H1 (cell line): ENCODE measurements around the gene CDHR5. TPM values are rescaled to one million over a fixed set of nuclear protein-coding genes. Genes with fewer than 3 reads are reported as not detected.

ENCODE experiments used
- CTCF ChIA-PET: fragments of 300-600 bp; sonication (Branson Sonifier 250); formaldehyde crosslinking; loops from one replicate; lab custom pipeline; 2021; ENCODE audit not compliant: partially characterized antibody; lab: Charles Lee
- POLR2A ChIA-PET: fragments of 300-600 bp; sonication (Branson Sonifier 250); formaldehyde crosslinking; loops from one replicate; lab custom pipeline; 2021; ENCODE audit warnings: inconsistent platforms; ENCODE audit not compliant: partially characterized antibody; lab: Charles Lee
- DNase-seq, 2 experiments: peaks; one replicate each; pipeline versions ENCODE4 v3.0.0 to v3.0.0-alpha.2; 2010 to 2022; ENCODE audit warnings: low spot score in 2 of 2, low read depth in 1 of 2, mixed read lengths in 1 of 2
- FAIRE-seq: peaks from 2 replicates; lab custom pipeline; 2011; peaks lifted over from hg19 to GRCh38; lab: Jason Lieb, UNC
- H2AFZ ChIP-seq: 2 replicates; pipeline ENCODE4 v1.8.1; 2012; ENCODE audit warnings: low read length, inconsistent platforms
- H2AK5ac ChIP-seq: 2 replicates; pipeline ENCODE4 v1.6.1; 2013; ENCODE audit warnings: low read depth, low read length
- H2BK120ac ChIP-seq: replicated peaks from 2 replicates; pipeline ENCODE3; 2013; ENCODE audit warnings: low read depth, low read length, inconsistent platforms
- H2BK12ac ChIP-seq: 2 replicates; pipeline ENCODE4 v1.6.1; 2013; ENCODE audit warnings: low read depth, low read length
- H2BK15ac ChIP-seq: 2 replicates; pipeline ENCODE4 v1.6.1; 2013; ENCODE audit warnings: low read length
- H2BK20ac ChIP-seq: 2 replicates; pipeline ENCODE4 v1.6.1; 2013; ENCODE audit warnings: low read length
- H2BK5ac ChIP-seq: 2 replicates; pipeline ENCODE4 v1.6.1; 2013; ENCODE audit warnings: low read depth, low read length
- H3K14ac ChIP-seq: 2 replicates; pipeline ENCODE4 v1.6.1; 2013; ENCODE audit warnings: inconsistent platforms; ENCODE audit not compliant: insufficient read length
- H3K18ac ChIP-seq: 2 replicates; pipeline ENCODE4 v1.6.1; 2013; ENCODE audit warnings: low read length; ENCODE audit errors: extremely low read depth
- H3K23ac ChIP-seq: 2 replicates; pipeline ENCODE4 v1.6.1; 2013; ENCODE audit warnings: inconsistent platforms; ENCODE audit not compliant: insufficient read length
- H3K23me2 ChIP-seq: 2 replicates; pipeline ENCODE4 v1.6.1; 2013; ENCODE audit warnings: low read depth, low read length
- H3K27ac ChIP-seq: 2 replicates; pipeline ENCODE4 v1.6.1; 2011; ENCODE audit warnings: low read depth, low read length, inconsistent platforms
- H3K27me3 ChIP-seq, 4 experiments: replicated peaks in 1 of 4; 1 replicate in 1 of 4; 2 replicates in 3 of 4; pipeline versions ENCODE4 v1.6.1 to v1.8.1; 2011 to 2013; ENCODE audit warnings: low read length in 3 of 4, mild to moderate bottlenecking in 3 of 4, inconsistent platforms in 2 of 4, mixed read lengths in 2 of 4, moderate library complexity in 1 of 4; ENCODE audit not compliant: control insufficient read depth in 3 of 4, insufficient read depth in 3 of 4; ENCODE audit errors: extremely low read depth in 1 of 4
- H3K36me3 ChIP-seq, 4 experiments: 2 replicates each; pipeline versions ENCODE4 v1.6.1 to v1.8.1; 2011 to 2013; ENCODE audit warnings: mild to moderate bottlenecking in 4 of 4, low read length in 3 of 4, moderate library complexity in 2 of 4, control low read depth in 1 of 4, inconsistent platforms in 1 of 4; ENCODE audit not compliant: insufficient read depth in 4 of 4, control insufficient read depth in 2 of 4
- H3K4ac ChIP-seq: replicated peaks from 2 replicates; pipeline ENCODE3; 2013; ENCODE audit warnings: low read length, low read depth, mixed read lengths, inconsistent platforms; ENCODE audit not compliant: insufficient read length
- H3K4me1 ChIP-seq, 4 experiments: replicated peaks in 1 of 4; 1 replicate in 1 of 4; 2 replicates in 3 of 4; pipeline versions ENCODE4 v1.6.1 to v1.8.1; 2011 to 2013; ENCODE audit warnings: low read length in 3 of 4, inconsistent platforms in 2 of 4, mixed read lengths in 1 of 4; ENCODE audit not compliant: insufficient read depth in 4 of 4, control insufficient read depth in 3 of 4
- H3K4me2 ChIP-seq, 2 experiments: 2 replicates each; pipeline versions ENCODE4 v1.6.1 to v1.8.1; 2011 to 2013; ENCODE audit warnings: low read depth in 2 of 2, low read length in 2 of 2, control low read depth in 1 of 2, inconsistent platforms in 1 of 2, mild to moderate bottlenecking in 1 of 2; ENCODE audit not compliant: insufficient read depth in 1 of 2
- H3K4me3 ChIP-seq, 4 experiments: fragments of 200-600, 300-600 bp in 1 of 4; sonication (generic), shearing (Covaris generic), sonication (Bioruptor Twin) in 1 of 4; 2 replicates each; pipeline versions ENCODE4 v1.5.1 to v1.8.1; 2011 to 2016; ENCODE audit warnings: low read length in 4 of 4, low read depth in 3 of 4, control low read depth in 2 of 4, inconsistent platforms in 2 of 4, mild to moderate bottlenecking in 2 of 4, mixed read lengths in 1 of 4, moderate library complexity in 1 of 4; ENCODE audit not compliant: insufficient read depth in 2 of 4; ENCODE audit errors: extremely low read depth in 1 of 4
- H3K56ac ChIP-seq: replicated peaks from 2 replicates; pipeline ENCODE3; 2013; ENCODE audit warnings: low read depth, mild to moderate bottlenecking, mixed read lengths, low read length, inconsistent platforms; ENCODE audit not compliant: insufficient read length
- H3K79me1 ChIP-seq: 2 replicates; pipeline ENCODE4 v1.6.1; 2013; ENCODE audit warnings: low read depth, low read length, control low read depth
- H3K79me2 ChIP-seq, 2 experiments: 2 replicates each; pipeline versions ENCODE4 v1.6.1 to v1.8.1; 2012 to 2013; ENCODE audit warnings: low read length in 2 of 2, mild to moderate bottlenecking in 2 of 2, inconsistent platforms in 1 of 2; ENCODE audit not compliant: insufficient read depth in 2 of 2, control insufficient read depth in 1 of 2
- H3K9ac ChIP-seq, 4 experiments: replicated peaks in 1 of 4; 1 replicate in 1 of 4; 2 replicates in 3 of 4; pipeline versions ENCODE4 v1.6.1 to v1.8.1; 2011 to 2013; ENCODE audit warnings: low read depth in 3 of 4, low read length in 3 of 4, control low read depth in 2 of 4, mild to moderate bottlenecking in 2 of 4, moderate library complexity in 2 of 4, inconsistent platforms in 1 of 4; ENCODE audit errors: extremely low read depth in 1 of 4
- H3K9me3 ChIP-seq, 2 experiments: 2 replicates each; pipeline versions ENCODE4 v1.6.1 to v1.8.1; 2012 to 2013; ENCODE audit warnings: mild to moderate bottlenecking in 2 of 2, moderate library complexity in 2 of 2, control low read depth in 1 of 2, inconsistent platforms in 1 of 2, low read depth in 1 of 2, low read length in 1 of 2, mixed read lengths in 1 of 2; ENCODE audit not compliant: insufficient read depth in 2 of 2
- H4K20me1 ChIP-seq, 2 experiments: replicated peaks in 1 of 2; 2 replicates each; pipeline versions ENCODE3 to v1.8.1; 2011 to 2013; ENCODE audit warnings: inconsistent platforms in 2 of 2, low read length in 2 of 2, mild to moderate bottlenecking in 1 of 2; ENCODE audit not compliant: insufficient read depth in 2 of 2, control insufficient read depth in 1 of 2
- H4K5ac ChIP-seq: 2 replicates; pipeline ENCODE4 v1.6.1; 2013; ENCODE audit warnings: low read length, low read depth, mixed read lengths, inconsistent platforms; ENCODE audit not compliant: insufficient read length
- H4K8ac ChIP-seq: 2 replicates; pipeline ENCODE4 v1.8.0; 2013; ENCODE audit warnings: mild to moderate bottlenecking, moderate library complexity, low read length, inconsistent platforms; ENCODE audit not compliant: insufficient read depth; ENCODE audit errors: extremely low read depth
- H4K91ac ChIP-seq: replicated peaks from 2 replicates; pipeline ENCODE3; 2013; ENCODE audit warnings: low read length, mixed read lengths, inconsistent platforms; ENCODE audit not compliant: insufficient read length
- BCL11A ChIP-seq, 2 experiments: IDR thresholded peaks; one replicate each; pipeline ENCODE4 v1.6.1; 2011; ENCODE audit warnings: low read depth in 2 of 2, low read length in 2 of 2, mild to moderate bottlenecking in 2 of 2
- CBX5 ChIP-seq: fragments of 300-800, 300-1000 bp; sonication (generic); IDR thresholded peaks from 2 replicates; pipeline ENCODE4 v1.7.1; 2016; ENCODE audit warnings: antibody characterized with exemption, low read length, low read depth
- CTBP2 ChIP-seq: IDR thresholded peaks from 2 replicates; pipeline ENCODE4 v1.7.0; 2011; ENCODE audit warnings: borderline replicate concordance, mild to moderate bottlenecking, moderate library complexity, mixed read lengths, low read length; ENCODE audit not compliant: insufficient read depth, insufficient read length
- EGR1 ChIP-seq: IDR thresholded peaks from 2 replicates; pipeline ENCODE4 v1.6.1; 2011; ENCODE audit warnings: low read depth, low read length, borderline replicate concordance
- EP300 ChIP-seq, 2 experiments: IDR thresholded peaks; 1 replicate in 1 of 2; 2 replicates in 1 of 2; pipeline ENCODE4 v1.6.1; 2011 to 2012; ENCODE audit warnings: low read depth in 2 of 2, low read length in 2 of 2, mild to moderate bottlenecking in 2 of 2, borderline replicate concordance in 1 of 2, inconsistent platforms in 1 of 2, moderate library complexity in 1 of 2
- JUN ChIP-seq: IDR thresholded peaks from 2 replicates; pipeline ENCODE4 v1.6.1; 2011; ENCODE audit warnings: low read depth, mild to moderate bottlenecking, improper control_type of control experiment, low read length
- KDM4A ChIP-seq: IDR thresholded peaks from one replicate; pipeline ENCODE4 v1.7.1; 2012; ENCODE audit warnings: low read depth, mild to moderate bottlenecking, moderate library complexity, low read length, inconsistent platforms; ENCODE audit not compliant: severe bottlenecking
- NRF1 ChIP-seq: IDR thresholded peaks from 2 replicates; pipeline ENCODE4 v1.6.1; 2011; ENCODE audit warnings: mild to moderate bottlenecking, low read depth, low read length, improper control_type of control experiment
- RAD21 ChIP-seq, 2 experiments: IDR thresholded peaks in 1 of 2; conservative IDR thresholded peaks in 1 of 2; 2 replicates each; pipeline ENCODE4 v1.6.1; 2011; ENCODE audit warnings: low read depth in 2 of 2, low read length in 2 of 2, improper control_type of control experiment in 1 of 2, inconsistent platforms in 1 of 2, mild to moderate bottlenecking in 1 of 2, moderate library complexity in 1 of 2
- RFX5 ChIP-seq: IDR thresholded peaks from 2 replicates; pipeline ENCODE4 v1.6.1; 2011; ENCODE audit warnings: low read depth, low read length, improper control_type of control experiment, borderline replicate concordance
- SIN3A ChIP-seq, 2 experiments: IDR thresholded peaks in 1 of 2; conservative IDR thresholded peaks in 1 of 2; 2 replicates each; pipeline ENCODE4 v1.6.1; 2011 to 2012; ENCODE audit warnings: low read length in 2 of 2, improper control_type of control experiment in 1 of 2, low read depth in 1 of 2, mild to moderate bottlenecking in 1 of 2
- TAF1 ChIP-seq: IDR thresholded peaks from 2 replicates; pipeline ENCODE4 v1.6.1; 2011; ENCODE audit warnings: mild to moderate bottlenecking, low read depth, low read length
- WGBS, 2 experiments: shearing (Covaris generic) in 1 of 2; methylation state at CpG; one replicate each; pipeline versions ENCODE4 v1.1.6 to v1.1.7; 2013 to 2015; ENCODE audit warnings: low lambda C conversion rate in 2 of 2, mixed read lengths in 2 of 2, inconsistent platforms in 1 of 2, low coverage in 1 of 2, missing lambda C conversion rate in 1 of 2; ENCODE audit not compliant: insufficient replicate concordance in 2 of 2, insufficient coverage in 1 of 2, insufficient read length in 1 of 2; ENCODE audit errors: extremely low coverage in 1 of 2, missing lambda C conversion rate in 1 of 2; 5-methylcytosine and 5-hydroxymethylcytosine counted together
- polyA plus RNA-seq, 7 experiments: library from polyadenylated mRNA; depleted of rRNA in 3 of 7; stranded (reverse) in 5 of 7; unstranded in 2 of 7; fragments of >200 nt in 5 of 7; fragments of 200-250 nt in 2 of 7; gene quantifications; 1 replicate in 5 of 7; 2 replicates in 1 of 7; 4 replicates in 1 of 7; pipeline versions ENCODE4 v1.2.1 to v1.2.3, GENCODE V29; 2011 to 2013; ENCODE audit warnings: missing spikeins in 2 of 7, mixed read lengths in 2 of 7
- total RNA-seq: library from RNA; stranded (reverse); fragmentation: NEBNext Ultra II Directional; extraction: Animal tissue kit (Norgen Biotek cat#: 25700); gene quantifications from 2 replicates; pipeline ENCODE4 v1.2.1, GENCODE V29; 2021

The CDHR5 gene
- total and polyA plus RNA-seq, 2 of the 8 experiments (the other 6 are each of a cell fraction or from before 2014, with no cell fraction given): not detected

DNA sequence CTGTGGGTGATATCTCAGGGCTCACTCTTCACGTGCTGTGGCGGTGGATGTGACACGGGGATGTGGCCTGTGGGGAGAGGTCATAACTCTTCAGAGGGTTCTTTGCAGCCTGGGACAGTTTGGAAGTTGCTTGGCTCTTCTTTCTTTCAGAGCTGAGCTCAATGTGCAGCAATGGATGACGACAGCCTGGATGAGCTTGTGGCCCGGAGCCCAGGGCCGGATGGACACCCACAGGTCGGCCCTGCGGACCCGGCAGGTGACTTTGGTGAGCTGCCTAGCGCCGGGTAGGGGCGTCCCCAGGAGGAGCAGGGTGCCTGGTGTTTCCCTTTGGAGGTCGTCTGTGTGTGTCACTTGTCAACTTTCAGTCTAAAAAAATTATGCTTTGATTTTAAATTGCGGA is 43.4 kb downstream of the CDHR5 start:
- Histone ChIP-seq H2AFZ (no peak overlapping the region), H3K36me3 (peaks cover 3 to 19% (median 14%) of the 10 kb centered on the region in 4 experiments; a peak in 6 of 8 replicates)
- 96% methylated on average over 14 of the region's 14 CpGs; no CpG with 5 or more reads in 1 of the 2 experiments for WGBS, 2 experiments
- TF ChIP-seq CTBP2 (no peak), EGR1 (no peak), NRF1 (no peak), RFX5 (no peak), BCL11A (IDR thresholded peaks at IDR 0.05; ENCODE audit: low read depth in 2 of 2, low read length in 2 of 2) (no peak), RAD21 (IDR thresholded peaks at IDR 0.05 in 1 of 2, conservative IDR thresholded peaks at IDR 0.05 in 1 of 2; ENCODE audit: low read depth in 2 of 2, low read length in 2 of 2) (no peak), JUN (no peak), SIN3A (conservative IDR thresholded peaks at IDR 0.05 in 1 of 2, IDR thresholded peaks at IDR 0.05 in 1 of 2; ENCODE audit: low read depth in 1 of 2, low read length in 2 of 2) (no peak), EP300 (IDR thresholded peaks at IDR 0.05; ENCODE audit: borderline replicate concordance in 1 of 2, low read depth in 2 of 2, low read length in 2 of 2) (no peak), KDM4A (no peak), CBX5 (no peak), TAF1 (no peak)

More for the DNA sequence above, 43.4 kb downstream of the CDHR5 start:
- no peak overlapping the region for H3K18ac ChIP-seq
- no peak overlapping the region for H2BK15ac ChIP-seq
- H4K8ac ChIP-seq: peak overlapping the region; percentile 60; the same call in 1 of the 2 replicates
- H3K56ac ChIP-seq: no peak overlapping the region
- H3K9me3 ChIP-seq: no peaks in the 10 kb centered on the region
- H3K23me2 ChIP-seq: peaks cover 7% of the 10 kb centered on the region
- no peaks in the 10 kb centered on the region for H3K27me3 ChIP-seq
- CTCF ChIA-PET: interaction anchor here (1.1 to 1.6 kb wide), 3 partner anchors 15 to 116 kb away, joined by 3 to 5 read pairs (median 5); no protein-coding TSS in a partner anchor
- no peak overlapping the region for H4K5ac ChIP-seq
- H2BK20ac ChIP-seq: no peak overlapping the region
- no peak for DNase-seq
- H4K91ac ChIP-seq: no peak overlapping the region
- no peak overlapping the region for H3K23ac ChIP-seq
- FAIRE-seq: no peak
- no peak overlapping the region for H3K4me2 ChIP-seq
- H3K79me2 ChIP-seq: peaks cover 38 to 64% of the 10 kb centered on the region in 2 experiments
- no peak overlapping the region for H3K4ac ChIP-seq
- no peak overlapping the region for H3K9ac ChIP-seq
- peaks cover 4 to 11% (median 5%) of the 10 kb centered on the region in 4 experiments; a peak in 6 of 7 replicates for H3K4me1 ChIP-seq
- H2BK12ac ChIP-seq: no peak overlapping the region
- H3K27ac ChIP-seq: no peak overlapping the region
- no peak overlapping the region for H2BK120ac ChIP-seq
- POLR2A ChIA-PET: interaction anchor here (0.6 to 0.7 kb wide), 2 partner anchors 15 to 170 kb away, joined by 3 read pairs; no protein-coding TSS in a partner anchor
- H2BK5ac ChIP-seq: no peak overlapping the region
- H3K4me3 ChIP-seq: no peak overlapping the region
- H3K79me1 ChIP-seq: peaks cover 29% of the 10 kb centered on the region
- H2AK5ac ChIP-seq: no peak overlapping the region
- peaks cover 47 to 51% of the 10 kb centered on the region in 2 experiments for H4K20me1 ChIP-seq
- no peak overlapping the region for H3K14ac ChIP-seq
